Retina (tissue), 1 donor: Measurements from ENCODE around the gene UCN3.

ENCODE experiments used
- DNase-seq: peaks from one replicate; pipeline ENCODE4 v3.0.0-alpha.2; 2016

Gene UCN3

GRCh38 chr10:5411941-5412276, 47.1 kb downstream of the UCN3 start:
- DNase-seq: peak; percentile 8

GRCh38 chr10:5412277-5412941, 47.6 kb downstream of the UCN3 start, which contains the start of gene NET1:
NET1 (plus strand) TSS chr10:5412557; CDS start chr10:5412693, 136 bp downstream.
- DNase-seq: peak; percentile 95

- DNase-seq: peak; percentile 26
These were observed 48.5 kb downstream of the UCN3 start for GRCh38 chr10:5413012-5413938.

- no peak for DNase-seq
These were observed 52.2 kb downstream of the UCN3 start for GRCh38 chr10:5416981-5417380.

- DNase-seq: no peak
These were observed 53.8 kb downstream of the UCN3 start for GRCh38 chr10:5418584-5418983.

GRCh38 chr10:5419466-5420094, 54.8 kb downstream of the UCN3 start:
- no peak for DNase-seq

DNA sequence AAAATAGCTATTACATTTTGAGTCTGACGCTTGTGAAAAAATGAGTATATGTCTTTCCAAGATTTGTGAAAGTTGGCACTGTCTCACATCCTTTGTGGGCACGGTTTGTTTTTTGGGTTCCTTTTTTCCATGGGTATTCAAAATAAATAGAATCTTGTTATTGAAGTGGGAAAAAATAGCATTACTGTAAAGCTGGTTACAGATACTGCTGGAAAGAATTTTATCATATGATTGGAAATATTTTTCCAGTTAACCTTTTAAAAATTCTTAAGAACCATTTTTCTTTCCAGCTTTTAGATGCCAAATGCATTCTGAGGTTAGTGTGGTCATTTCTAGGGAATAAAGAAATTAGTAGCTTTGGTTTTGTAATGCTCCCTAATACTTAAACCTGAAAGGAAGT, 59.0 kb downstream of the UCN3 start:
- DNase-seq: no peak
